ENCODE data around the gene ISYNA1. TPM values are rescaled to one million over a fixed set of nuclear protein-coding genes. Genes with fewer than 3 reads are reported as not detected.

The ISYNA1 gene
- total and polyA plus RNA-seq, 2 of the 13 experiments (the other 11 are each of a cell fraction or from before 2014, with no cell fraction given), result 29.6 to 48.5 TPM

DNA sequence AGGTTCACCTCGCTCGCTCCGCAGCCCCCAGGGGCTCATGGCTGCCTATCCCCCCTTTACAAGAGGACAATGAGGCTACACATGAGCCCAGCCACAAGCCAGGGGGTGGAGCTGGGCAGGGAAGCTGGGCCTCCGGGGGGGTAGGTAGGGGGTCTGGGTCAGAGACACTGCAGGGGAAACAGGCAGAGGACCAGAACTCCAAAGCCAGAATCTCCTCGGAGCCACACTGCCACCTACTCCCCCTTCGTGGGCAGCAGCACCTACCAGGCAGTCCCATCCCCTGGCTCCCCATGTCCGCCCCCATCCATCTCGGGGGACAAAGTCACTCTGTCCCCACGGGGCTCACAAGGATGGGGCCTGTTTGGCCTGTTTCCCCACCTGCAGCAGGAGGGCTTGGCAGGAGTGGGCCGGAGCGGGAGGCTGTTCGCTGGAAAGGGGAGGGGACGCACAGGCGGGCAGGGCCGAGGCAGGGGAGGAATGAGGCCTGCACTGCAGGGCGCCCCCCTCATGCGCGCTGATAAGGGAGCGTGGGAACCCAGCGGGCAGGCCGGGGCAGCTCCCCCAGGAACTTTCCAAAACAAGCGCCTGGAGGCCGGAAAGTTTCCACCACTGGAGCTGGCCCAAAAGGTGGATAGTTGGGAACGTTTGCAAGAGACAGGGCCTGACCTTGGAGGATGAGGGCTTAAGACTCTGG, 545 bp upstream of the ISYNA1 start (continued):
- no peak for TF ChIP-seq ZNF3 (CRISPR knock-in tag; IDR thresholded peaks at IDR 0.05)
- no peak for TF ChIP-seq ZNF138 (CRISPR knock-in tag; IDR thresholded peaks at IDR 0.05; ENCODE audit: low read depth)
- 0 out of 2 replicates have a peak, but pooled peaks have one; percentile 30 for TF ChIP-seq MYC (CRISPR knock-in tag; IDR thresholded peaks at IDR 0.05; ENCODE audit: borderline replicate concordance)
- TF ChIP-seq HDAC2 (CRISPR knock-in tag; IDR thresholded peaks at IDR 0.05), result peak; percentile 31; the same call in 1 of the 2 replicates
- TF ChIP-seq, protein P1, sequence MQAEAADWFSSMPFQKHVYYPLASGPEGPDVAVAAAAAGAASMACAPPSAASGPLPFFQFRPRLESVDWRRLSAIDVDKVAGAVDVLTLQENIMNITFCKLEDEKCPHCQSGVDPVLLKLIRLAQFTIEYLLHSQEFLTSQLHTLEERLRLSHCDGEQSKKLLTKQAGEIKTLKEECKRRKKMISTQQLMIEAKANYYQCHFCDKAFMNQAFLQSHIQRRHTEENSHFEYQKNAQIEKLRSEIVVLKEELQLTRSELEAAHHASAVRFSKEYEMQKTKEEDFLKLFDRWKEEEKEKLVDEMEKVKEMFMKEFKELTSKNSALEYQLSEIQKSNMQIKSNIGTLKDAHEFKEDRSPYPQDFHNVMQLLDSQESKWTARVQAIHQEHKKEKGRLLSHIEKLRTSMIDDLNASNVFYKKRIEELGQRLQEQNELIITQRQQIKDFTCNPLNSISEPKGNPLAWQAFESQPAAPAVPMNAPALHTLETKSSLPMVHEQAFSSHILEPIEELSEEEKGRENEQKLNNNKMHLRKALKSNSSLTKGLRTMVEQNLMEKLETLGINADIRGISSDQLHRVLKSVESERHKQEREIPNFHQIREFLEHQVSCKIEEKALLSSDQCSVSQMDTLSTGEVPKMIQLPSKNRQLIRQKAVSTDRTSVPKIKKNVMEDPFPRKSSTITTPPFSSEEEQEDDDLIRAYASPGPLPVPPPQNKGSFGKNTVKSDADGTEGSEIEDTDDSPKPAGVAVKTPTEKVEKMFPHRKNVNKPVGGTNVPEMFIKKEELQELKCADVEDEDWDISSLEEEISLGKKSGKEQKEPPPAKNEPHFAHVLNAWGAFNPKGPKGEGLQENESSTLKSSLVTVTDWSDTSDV (CRISPR knock-in tag; IDR thresholded peaks at IDR 0.05), result no peak
- TF ChIP-seq FOXK2 (IDR thresholded peaks at IDR 0.05), result no peak
- 0 out of 2 replicates have a peak, but pooled peaks have one; percentile 0 for TF ChIP-seq ZFP1 (CRISPR knock-in tag; IDR thresholded peaks at IDR 0.05)
- peak; percentile 61 for TF ChIP-seq TARDBP (CRISPR knock-in tag; IDR thresholded peaks at IDR 0.05)
- TF ChIP-seq, protein P2, sequence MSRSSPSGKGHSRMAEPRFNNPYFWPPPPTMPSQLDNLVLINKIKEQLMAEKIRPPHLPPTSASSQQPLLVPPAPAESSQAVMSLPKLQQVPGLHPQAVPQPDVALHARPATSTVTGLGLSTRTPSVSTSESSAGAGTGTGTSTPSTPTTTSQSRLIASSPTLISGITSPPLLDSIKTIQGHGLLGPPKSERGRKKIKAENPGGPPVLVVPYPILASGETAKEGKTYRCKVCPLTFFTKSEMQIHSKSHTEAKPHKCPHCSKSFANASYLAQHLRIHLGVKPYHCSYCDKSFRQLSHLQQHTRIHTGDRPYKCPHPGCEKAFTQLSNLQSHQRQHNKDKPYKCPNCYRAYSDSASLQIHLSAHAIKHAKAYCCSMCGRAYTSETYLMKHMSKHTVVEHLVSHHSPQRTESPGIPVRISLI (CRISPR knock-in tag; IDR thresholded peaks at IDR 0.05; ENCODE audit: borderline replicate concordance), result no peak
- peak; percentile 85 for TF ChIP-seq ZNF589 (CRISPR knock-in tag; conservative IDR thresholded peaks at IDR 0.05)
- TF ChIP-seq, protein P3, sequence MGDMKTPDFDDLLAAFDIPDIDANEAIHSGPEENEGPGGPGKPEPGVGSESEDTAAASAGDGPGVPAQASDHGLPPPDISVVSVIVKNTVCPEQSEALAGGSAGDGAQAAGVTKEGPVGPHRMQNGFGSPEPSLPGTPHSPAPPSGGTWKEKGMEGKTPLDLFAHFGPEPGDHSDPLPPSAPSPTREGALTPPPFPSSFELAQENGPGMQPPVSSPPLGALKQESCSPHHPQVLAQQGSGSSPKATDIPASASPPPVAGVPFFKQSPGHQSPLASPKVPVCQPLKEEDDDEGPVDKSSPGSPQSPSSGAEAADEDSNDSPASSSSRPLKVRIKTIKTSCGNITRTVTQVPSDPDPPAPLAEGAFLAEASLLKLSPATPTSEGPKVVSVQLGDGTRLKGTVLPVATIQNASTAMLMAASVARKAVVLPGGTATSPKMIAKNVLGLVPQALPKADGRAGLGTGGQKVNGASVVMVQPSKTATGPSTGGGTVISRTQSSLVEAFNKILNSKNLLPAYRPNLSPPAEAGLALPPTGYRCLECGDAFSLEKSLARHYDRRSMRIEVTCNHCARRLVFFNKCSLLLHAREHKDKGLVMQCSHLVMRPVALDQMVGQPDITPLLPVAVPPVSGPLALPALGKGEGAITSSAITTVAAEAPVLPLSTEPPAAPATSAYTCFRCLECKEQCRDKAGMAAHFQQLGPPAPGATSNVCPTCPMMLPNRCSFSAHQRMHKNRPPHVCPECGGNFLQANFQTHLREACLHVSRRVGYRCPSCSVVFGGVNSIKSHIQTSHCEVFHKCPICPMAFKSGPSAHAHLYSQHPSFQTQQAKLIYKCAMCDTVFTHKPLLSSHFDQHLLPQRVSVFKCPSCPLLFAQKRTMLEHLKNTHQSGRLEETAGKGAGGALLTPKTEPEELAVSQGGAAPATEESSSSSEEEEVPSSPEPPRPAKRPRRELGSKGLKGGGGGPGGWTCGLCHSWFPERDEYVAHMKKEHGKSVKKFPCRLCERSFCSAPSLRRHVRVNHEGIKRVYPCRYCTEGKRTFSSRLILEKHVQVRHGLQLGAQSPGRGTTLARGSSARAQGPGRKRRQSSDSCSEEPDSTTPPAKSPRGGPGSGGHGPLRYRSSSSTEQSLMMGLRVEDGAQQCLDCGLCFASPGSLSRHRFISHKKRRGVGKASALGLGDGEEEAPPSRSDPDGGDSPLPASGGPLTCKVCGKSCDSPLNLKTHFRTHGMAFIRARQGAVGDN (CRISPR knock-in tag; IDR thresholded peaks at IDR 0.05), result peak; percentile 79
- TF ChIP-seq REPIN1 (CRISPR knock-in tag; IDR thresholded peaks at IDR 0.05; ENCODE audit: borderline replicate concordance, low read depth), result peak; percentile 39; the same call in 1 of the 2 replicates
- TF ChIP-seq ZNF160 (CRISPR knock-in tag; IDR thresholded peaks at IDR 0.05), result 0 out of 2 replicates have a peak, but pooled peaks have one; percentile 28
- TF ChIP-seq ZNF749 (CRISPR knock-in tag; IDR thresholded peaks at IDR 0.05; ENCODE audit: borderline replicate concordance), result peak; percentile 25; the same call in 1 of the 2 replicates
- peak; percentile 20; the same call in 1 of the 2 replicates for TF ChIP-seq ZNF451 (CRISPR knock-in tag; IDR thresholded peaks at IDR 0.05)
- TF ChIP-seq GZF1 (CRISPR knock-in tag; IDR thresholded peaks at IDR 0.05), result peak; percentile 50; the same call in 1 of the 2 replicates
- TF ChIP-seq, protein P4, sequence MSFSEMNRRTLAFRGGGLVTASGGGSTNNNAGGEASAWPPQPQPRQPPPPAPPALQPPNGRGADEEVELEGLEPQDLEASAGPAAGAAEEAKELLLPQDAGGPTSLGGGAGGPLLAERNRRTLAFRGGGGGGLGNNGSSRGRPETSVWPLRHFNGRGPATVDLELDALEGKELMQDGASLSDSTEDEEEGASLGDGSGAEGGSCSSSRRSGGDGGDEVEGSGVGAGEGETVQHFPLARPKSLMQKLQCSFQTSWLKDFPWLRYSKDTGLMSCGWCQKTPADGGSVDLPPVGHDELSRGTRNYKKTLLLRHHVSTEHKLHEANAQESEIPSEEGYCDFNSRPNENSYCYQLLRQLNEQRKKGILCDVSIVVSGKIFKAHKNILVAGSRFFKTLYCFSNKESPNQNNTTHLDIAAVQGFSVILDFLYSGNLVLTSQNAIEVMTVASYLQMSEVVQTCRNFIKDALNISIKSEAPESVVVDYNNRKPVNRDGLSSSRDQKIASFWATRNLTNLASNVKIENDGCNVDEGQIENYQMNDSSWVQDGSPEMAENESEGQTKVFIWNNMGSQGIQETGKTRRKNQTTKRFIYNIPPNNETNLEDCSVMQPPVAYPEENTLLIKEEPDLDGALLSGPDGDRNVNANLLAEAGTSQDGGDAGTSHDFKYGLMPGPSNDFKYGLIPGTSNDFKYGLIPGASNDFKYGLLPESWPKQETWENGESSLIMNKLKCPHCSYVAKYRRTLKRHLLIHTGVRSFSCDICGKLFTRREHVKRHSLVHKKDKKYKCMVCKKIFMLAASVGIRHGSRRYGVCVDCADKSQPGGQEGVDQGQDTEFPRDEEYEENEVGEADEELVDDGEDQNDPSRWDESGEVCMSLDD (CRISPR knock-in tag; IDR thresholded peaks at IDR 0.05; ENCODE audit: borderline replicate concordance), result no peak
- peak; percentile 37 for TF ChIP-seq RBM22 (optimal IDR thresholded peaks at IDR 0.05; ENCODE audit: low read length)
- no peak for TF ChIP-seq ZNF326 (CRISPR knock-in tag; IDR thresholded peaks at IDR 0.05; ENCODE audit: borderline replicate concordance)
